Hepatocyte (in vitro differentiated cells): ENCODE measurements around the gene SFT2D1. TPM values are rescaled to one million over a fixed set of nuclear protein-coding genes. Genes with fewer than 3 reads are reported as not detected.

Experiments used
- DNase-seq: peaks from one replicate; pipeline ENCODE4 v3.0.0-alpha.2; 2016; ENCODE audit warnings: low spot score
- H2AFZ ChIP-seq: fragments of 200-600 bp; sonication (generic); 2 replicates; pipeline ENCODE4 v1.6.0; 2016; ENCODE audit warnings: antibody characterized with exemption, mild to moderate bottlenecking
- H3K27ac ChIP-seq: fragments of 200-600 bp; sonication (generic); 2 replicates; pipeline ENCODE4 v1.5.1; 2016; ENCODE audit warnings: mild to moderate bottlenecking
- H3K27me3 ChIP-seq: fragments of 200-600 bp; sonication (generic); 2 replicates; pipeline ENCODE4 v1.6.1; 2016
- H3K36me3 ChIP-seq: fragments of 200-600 bp; sonication (generic); replicated peaks from 2 replicates; pipeline ENCODE4 v1.5.1; 2016; ENCODE audit warnings: low read depth; ENCODE audit not compliant: insufficient read depth
- H3K4me1 ChIP-seq: fragments of 200-600 bp; sonication (generic); 2 replicates; pipeline ENCODE4 v1.5.1; 2016; ENCODE audit warnings: mild to moderate bottlenecking, moderate library complexity; ENCODE audit not compliant: insufficient read depth
- H3K4me2 ChIP-seq: fragments of 200-600 bp; sonication (generic); 2 replicates; pipeline ENCODE4 v1.6.0; 2016
- H3K4me3 ChIP-seq: fragments of 200-600 bp; sonication (generic); 2 replicates; pipeline ENCODE4 v1.5.1; 2016; ENCODE audit warnings: mild to moderate bottlenecking
- H3K79me2 ChIP-seq: fragments of 200-600 bp; sonication (generic); 2 replicates; pipeline ENCODE4 v1.6.0; 2017; ENCODE audit warnings: mild to moderate bottlenecking
- H3K9me2 ChIP-seq: fragments of 200-600 bp; sonication (generic); replicated peaks from 2 replicates; pipeline ENCODE4 v1.6.0; 2017; ENCODE audit warnings: mild to moderate bottlenecking; ENCODE audit not compliant: insufficient read depth
- H3K9me3 ChIP-seq: fragments of 200-600 bp; sonication (generic); 2 replicates; pipeline ENCODE4 v1.5.1; 2016; ENCODE audit warnings: low read depth, mild to moderate bottlenecking
- H4K20me1 ChIP-seq: fragments of 200-600 bp; sonication (generic); 2 replicates; pipeline ENCODE4 v1.6.0; 2016; ENCODE audit warnings: mild to moderate bottlenecking; ENCODE audit not compliant: insufficient read depth, poor library complexity, severe bottlenecking
- EZH2 ChIP-seq: fragments of 200-600 bp; sonication (generic); IDR thresholded peaks from 2 replicates; pipeline ENCODE4 v1.6.1; 2016; ENCODE audit warnings: antibody characterized with exemption, mild to moderate bottlenecking, borderline replicate concordance
- EZH2phosphoT487 ChIP-seq: fragments of 200-600 bp; sonication (generic); IDR thresholded peaks from one replicate; pipeline ENCODE4 v1.6.1; 2018; ENCODE audit warnings: antibody characterized with exemption, mild to moderate bottlenecking, low read depth, moderate library complexity; ENCODE audit not compliant: unreplicated experiment, severe bottlenecking
- WGBS: methylation state at CpG from one replicate; pipeline ENCODE4 v1.1.6; 2016; ENCODE audit warnings: low lambda C conversion rate; ENCODE audit errors: missing lambda C conversion rate; 5-methylcytosine and 5-hydroxymethylcytosine counted together
- polyA plus RNA-seq: library from polyadenylated mRNA; unstranded; fragments of >200 nt; fragmentation: Nextera tagmentation; extraction: Ambion mirVana; gene quantifications from 2 replicates; pipeline ENCODE4 v1.2.1, GENCODE V29; 2016
- total RNA-seq: library from RNA; depleted of rRNA; stranded (reverse); fragments of >200 nt; gene quantifications from 2 replicates; pipeline ENCODE4 v1.2.3, GENCODE V29; 2014
- TF ChIP-seq, protein P1 (sequence below): fragments of 200-600 bp; sonication (generic); IDR thresholded peaks from 2 replicates; pipeline ENCODE4 v1.5.1; 2016; ENCODE audit warnings: antibody characterized with exemption, mild to moderate bottlenecking; ENCODE audit not compliant: poor library complexity

Gene SFT2D1
- total and polyA plus RNA-seq, 2 experiments from 2014 or later: 51.6 to 83.0 TPM

- no peaks in the 10 kb centered on the region for H4K20me1 ChIP-seq
- H3K9me3 ChIP-seq: no peaks in the 10 kb centered on the region
- H3K4me1 ChIP-seq: peaks cover 6% of the 10 kb centered on the region
- DNase-seq: peak; percentile 98
- H3K79me2 ChIP-seq: peaks cover 37% of the 10 kb centered on the region
- peak within 1 kb of the TSS; percentile 97 for H3K4me2 ChIP-seq
- H3K27me3 ChIP-seq: no peaks in the 10 kb centered on the region
- peak within 1 kb of the TSS; percentile 93 for H2AFZ ChIP-seq
- H3K27ac ChIP-seq: peak within 1 kb of the TSS; percentile 95
- peak within 1 kb of the TSS; percentile 86 for H3K4me3 ChIP-seq
- no peaks in the 10 kb centered on the region for H3K9me2 ChIP-seq
- TF ChIP-seq, protein P1, sequence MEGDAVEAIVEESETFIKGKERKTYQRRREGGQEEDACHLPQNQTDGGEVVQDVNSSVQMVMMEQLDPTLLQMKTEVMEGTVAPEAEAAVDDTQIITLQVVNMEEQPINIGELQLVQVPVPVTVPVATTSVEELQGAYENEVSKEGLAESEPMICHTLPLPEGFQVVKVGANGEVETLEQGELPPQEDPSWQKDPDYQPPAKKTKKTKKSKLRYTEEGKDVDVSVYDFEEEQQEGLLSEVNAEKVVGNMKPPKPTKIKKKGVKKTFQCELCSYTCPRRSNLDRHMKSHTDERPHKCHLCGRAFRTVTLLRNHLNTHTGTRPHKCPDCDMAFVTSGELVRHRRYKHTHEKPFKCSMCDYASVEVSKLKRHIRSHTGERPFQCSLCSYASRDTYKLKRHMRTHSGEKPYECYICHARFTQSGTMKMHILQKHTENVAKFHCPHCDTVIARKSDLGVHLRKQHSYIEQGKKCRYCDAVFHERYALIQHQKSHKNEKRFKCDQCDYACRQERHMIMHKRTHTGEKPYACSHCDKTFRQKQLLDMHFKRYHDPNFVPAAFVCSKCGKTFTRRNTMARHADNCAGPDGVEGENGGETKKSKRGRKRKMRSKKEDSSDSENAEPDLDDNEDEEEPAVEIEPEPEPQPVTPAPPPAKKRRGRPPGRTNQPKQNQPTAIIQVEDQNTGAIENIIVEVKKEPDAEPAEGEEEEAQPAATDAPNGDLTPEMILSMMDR: no peak
- TF ChIP-seq EZH2phosphoT487 (no peak), EZH2 (no peak)
- under 1% methylated on average over 85 of the region's 94 CpGs for WGBS
- H3K36me3 ChIP-seq: no peaks in the 10 kb centered on the region
Measured at GRCh38 chr6:166382933-166383801, 40.8 kb upstream of the SFT2D1 start, which contains the start of gene MPC1. Gene MPC1, minus strand, starts transcription at chr6:166382940. Its CDS starts 64 bp downstream, at chr6:166382876.

DNA sequence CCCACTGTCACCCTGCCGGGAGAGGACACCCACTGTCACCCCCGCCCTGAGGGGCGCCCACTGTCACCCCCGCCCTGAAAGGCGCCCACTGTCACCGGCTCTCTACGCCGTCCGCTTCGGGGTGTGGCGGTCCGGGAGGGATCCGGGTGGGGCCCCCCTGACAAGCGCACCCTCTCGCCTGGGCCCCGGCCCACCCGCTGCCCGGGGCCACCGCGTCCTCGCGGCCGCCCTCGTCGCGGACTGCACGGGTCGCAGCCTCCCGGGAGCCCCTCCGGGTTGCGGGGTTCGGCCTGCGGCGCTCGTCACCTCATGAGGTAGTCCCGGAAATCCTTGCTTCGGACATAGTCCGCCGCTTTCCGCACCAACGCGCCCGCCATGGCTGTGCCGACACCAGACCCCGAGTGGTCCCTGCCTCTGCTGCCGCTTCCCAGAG is 40.2 kb upstream of the SFT2D1 start:
- H3K9me3 ChIP-seq: no peaks in the 10 kb centered on the region
- H3K4me1 ChIP-seq: peaks cover 6% of the 10 kb centered on the region
- peak overlapping the region; percentile 77 for H2AFZ ChIP-seq
- H3K36me3 ChIP-seq: no peaks in the 10 kb centered on the region
- H4K20me1 ChIP-seq: no peaks in the 10 kb centered on the region
- peak overlapping the region; percentile 97 for H3K4me2 ChIP-seq
- 2% methylated on average over 15 of the region's 46 CpGs for WGBS
- H3K27ac ChIP-seq: peak overlapping the region; percentile 88
- H3K27me3 ChIP-seq: no peaks in the 10 kb centered on the region
- peak overlapping the region; percentile 86 for H3K4me3 ChIP-seq
- H3K9me2 ChIP-seq: no peaks in the 10 kb centered on the region
- no peak for DNase-seq
- peaks cover 44% of the 10 kb centered on the region for H3K79me2 ChIP-seq
- no peak for TF ChIP-seq EZH2
- TF ChIP-seq, protein P1: no peak
- TF ChIP-seq EZH2phosphoT487: no peak

DNA sequence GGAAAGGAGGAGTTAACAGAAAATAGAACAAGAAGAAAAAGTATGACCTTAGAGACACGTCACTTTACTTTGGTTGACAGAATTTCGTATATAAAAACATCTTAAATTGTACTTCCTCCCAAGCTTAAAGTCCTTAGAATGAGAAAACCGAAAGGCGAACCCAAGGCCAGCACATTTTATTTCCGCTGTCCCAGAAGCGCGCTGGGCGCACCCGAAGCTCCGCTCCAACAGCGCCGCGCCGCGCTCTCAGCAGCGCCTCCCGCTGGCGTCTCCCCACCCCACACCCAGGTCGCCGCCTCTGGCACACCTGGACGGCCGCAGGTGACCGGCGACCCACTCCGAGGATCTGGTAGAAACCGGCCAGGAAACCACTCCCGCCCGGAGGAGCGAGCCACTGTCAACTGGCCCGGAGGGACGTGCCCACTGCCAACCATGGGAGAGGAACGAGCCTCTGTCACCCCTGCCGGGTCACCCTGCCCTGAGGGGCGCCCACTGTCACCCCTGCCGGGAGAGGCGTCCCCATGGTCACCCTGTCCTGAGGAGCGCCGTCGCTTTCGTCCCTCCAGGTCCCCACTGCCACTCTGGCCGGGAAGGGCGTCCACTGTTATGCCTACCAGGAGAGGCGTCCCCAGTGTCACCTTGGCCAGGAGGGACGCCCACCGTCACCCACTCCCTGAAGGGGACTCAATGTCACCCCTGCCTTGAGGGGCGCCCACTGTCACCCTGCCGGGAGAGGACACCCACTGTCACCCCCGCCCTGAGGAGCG is 39.6 kb upstream of the SFT2D1 start:
- Histone ChIP-seq H3K27ac (peak overlapping the region; percentile 88), H3K4me3 (peak overlapping the region; percentile 86), H3K9me2 (no peaks in the 10 kb centered on the region), H3K79me2 (peaks cover 48% of the 10 kb centered on the region), H3K4me1 (peaks cover 6% of the 10 kb centered on the region), H3K9me3 (no peaks in the 10 kb centered on the region), H4K20me1 (no peaks in the 10 kb centered on the region), H3K4me2 (peak overlapping the region; percentile 97), H2AFZ (peak overlapping the region; percentile 77), H3K27me3 (no peaks in the 10 kb centered on the region), H3K36me3 (no peaks in the 10 kb centered on the region)
- DNase-seq: peak; percentile 91
- 2% methylated on average over 45 of the region's 49 CpGs for WGBS
- TF ChIP-seq, protein P1: peak; percentile 82
- no peak for TF ChIP-seq EZH2phosphoT487
